ENCODE data around the gene ARFIP1. TPM values are rescaled to one million over a fixed set of nuclear protein-coding genes. Genes with fewer than 3 reads are reported as not detected.
"Not testable (repeated sequence)": the region's sequence is repeated elsewhere in the genome, so short reads cannot be mapped to it uniquely, and the experiment has no call there.

The ARFIP1 gene
- total RNA-seq, 1 experiment from 2014 or later: 41.6 TPM

- DNase-seq (ENCODE audit: low read depth): no peak
Observed at GRCh38 chr4:152843481-152844090, 63.8 kb downstream of the ARFIP1 start.

- no peak for DNase-seq (ENCODE audit: low read depth)
Observed at GRCh38 chr4:152847376-152847775, 67.6 kb downstream of the ARFIP1 start.

- DNase-seq (ENCODE audit: low read depth): no peak
Observed at GRCh38 chr4:152848508-152848907, 68.8 kb downstream of the ARFIP1 start.

GRCh38 chr4:152849350-152849749 lies 69.6 kb downstream of the ARFIP1 start:
- no peak for DNase-seq (ENCODE audit: low read depth)

GRCh38 chr4:152850377-152850776 lies 70.6 kb downstream of the ARFIP1 start:
- peak; percentile 57 for DNase-seq (ENCODE audit: low read depth)

- no peak for DNase-seq (ENCODE audit: low read depth)
Observed at GRCh38 chr4:152851226-152851625, 71.5 kb downstream of the ARFIP1 start.

GRCh38 chr4:152853293-152853692 lies 73.5 kb downstream of the ARFIP1 start:
- DNase-seq (ENCODE audit: low read depth): no peak

GRCh38 chr4:152854016-152854415 lies 74.3 kb downstream of the ARFIP1 start:
- DNase-seq (ENCODE audit: low read depth): not testable (repeated sequence)

- DNase-seq (ENCODE audit: low read depth): no peak
Observed at GRCh38 chr4:152856960-152857359, 77.2 kb downstream of the ARFIP1 start.

GRCh38 chr4:152858934-152859333 lies 79.2 kb downstream of the ARFIP1 start:
- no peak for DNase-seq (ENCODE audit: low read depth)

GRCh38 chr4:152860046-152860445 lies 80.3 kb downstream of the ARFIP1 start:
- peak; percentile 27 for DNase-seq (ENCODE audit: low read depth)

- no peak for DNase-seq (ENCODE audit: low read depth)
Observed at GRCh38 chr4:152862608-152863007, 82.9 kb downstream of the ARFIP1 start.

GRCh38 chr4:152864361-152864760 lies 84.6 kb downstream of the ARFIP1 start:
- DNase-seq (ENCODE audit: low read depth): no peak

GRCh38 chr4:152866432-152866993 lies 86.8 kb downstream of the ARFIP1 start:
- not testable (repeated sequence) for DNase-seq (ENCODE audit: low read depth)

GRCh38 chr4:152870606-152871005 lies 90.9 kb downstream of the ARFIP1 start:
- no peak for DNase-seq (ENCODE audit: low read depth)

GRCh38 chr4:152875261-152875660 lies 95.5 kb downstream of the ARFIP1 start:
- no peak for DNase-seq (ENCODE audit: low read depth)

- no peak for DNase-seq (ENCODE audit: low read depth)
Observed at GRCh38 chr4:152877868-152878267, 98.1 kb downstream of the ARFIP1 start.

GRCh38 chr4:152880263-152880662 lies 100.5 kb downstream of the ARFIP1 start:
- no peak for DNase-seq (ENCODE audit: low read depth)

GRCh38 chr4:152881974-152882373 lies 102.2 kb downstream of the ARFIP1 start:
- no peak for DNase-seq (ENCODE audit: low read depth)

- no peak for DNase-seq (ENCODE audit: low read depth)
Observed at GRCh38 chr4:152885185-152885584, 105.4 kb downstream of the ARFIP1 start.

GRCh38 chr4:152886201-152886600 lies 106.4 kb downstream of the ARFIP1 start:
- DNase-seq (ENCODE audit: low read depth): no peak

GRCh38 chr4:152887981-152888380 lies 108.2 kb downstream of the ARFIP1 start:
- DNase-seq (ENCODE audit: low read depth): no peak

- DNase-seq (ENCODE audit: low read depth): no peak
Observed at GRCh38 chr4:152892974-152893373, 113.2 kb downstream of the ARFIP1 start.

GRCh38 chr4:152894673-152895072 lies 114.9 kb downstream of the ARFIP1 start:
- peak; percentile 22 for DNase-seq (ENCODE audit: low read depth)
